22Rv1 (cell line): Measurements from ENCODE around the gene PLA2G4D.

ENCODE experiments used
- ZFX ChIP-seq: fragments of 450-650 bp; IDR thresholded peaks from 2 replicates; pipeline ENCODE4 v1.6.1; 2017; ENCODE audit warnings: antibody characterized with exemption, borderline replicate concordance
- TF ChIP-seq, protein P1 (sequence below): fragments of 450-650 bp; IDR thresholded peaks from 2 replicates; pipeline ENCODE4 v1.5.1; 2017; ENCODE audit warnings: mild to moderate bottlenecking

DNA sequence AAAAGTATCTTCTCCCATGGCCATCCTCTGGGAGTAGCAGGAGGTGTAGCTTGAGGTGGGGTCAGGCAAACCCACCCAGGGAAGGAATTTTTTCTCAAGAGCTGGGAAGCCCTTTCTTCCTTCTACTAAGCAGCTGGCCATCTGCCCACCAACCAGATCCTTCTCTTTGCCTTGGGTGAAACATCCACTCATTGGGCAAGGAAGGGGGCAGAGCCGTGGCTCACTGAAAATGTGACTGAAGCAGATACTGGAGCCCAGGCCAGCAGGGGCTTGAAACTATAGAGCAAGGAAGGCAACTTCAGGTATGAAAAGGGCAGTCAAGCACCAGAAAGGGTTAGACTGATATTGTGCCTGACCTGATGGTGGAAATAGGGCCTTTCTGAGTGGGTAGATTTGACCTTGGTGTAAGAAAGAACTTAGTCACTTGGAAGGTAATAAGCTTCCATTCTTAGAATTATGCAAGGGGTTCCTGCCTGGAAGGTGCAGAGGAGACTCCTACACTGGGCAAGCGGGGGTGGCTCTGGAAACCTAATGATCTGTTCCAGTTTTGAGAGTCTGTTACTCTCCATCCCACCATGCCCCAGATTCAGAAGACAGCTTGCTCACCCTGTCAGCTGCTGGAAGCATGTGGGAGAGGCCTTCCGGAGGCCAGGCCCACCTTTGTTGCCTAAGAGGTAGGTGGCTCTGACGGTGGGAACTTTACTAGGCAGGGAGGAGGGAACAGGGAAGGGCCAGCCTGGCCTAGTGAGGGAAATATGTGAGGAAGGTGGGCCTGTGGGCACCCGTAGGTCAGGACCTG, 51.6 kb downstream of the PLA2G4D start:
- TF ChIP-seq, protein P1, sequence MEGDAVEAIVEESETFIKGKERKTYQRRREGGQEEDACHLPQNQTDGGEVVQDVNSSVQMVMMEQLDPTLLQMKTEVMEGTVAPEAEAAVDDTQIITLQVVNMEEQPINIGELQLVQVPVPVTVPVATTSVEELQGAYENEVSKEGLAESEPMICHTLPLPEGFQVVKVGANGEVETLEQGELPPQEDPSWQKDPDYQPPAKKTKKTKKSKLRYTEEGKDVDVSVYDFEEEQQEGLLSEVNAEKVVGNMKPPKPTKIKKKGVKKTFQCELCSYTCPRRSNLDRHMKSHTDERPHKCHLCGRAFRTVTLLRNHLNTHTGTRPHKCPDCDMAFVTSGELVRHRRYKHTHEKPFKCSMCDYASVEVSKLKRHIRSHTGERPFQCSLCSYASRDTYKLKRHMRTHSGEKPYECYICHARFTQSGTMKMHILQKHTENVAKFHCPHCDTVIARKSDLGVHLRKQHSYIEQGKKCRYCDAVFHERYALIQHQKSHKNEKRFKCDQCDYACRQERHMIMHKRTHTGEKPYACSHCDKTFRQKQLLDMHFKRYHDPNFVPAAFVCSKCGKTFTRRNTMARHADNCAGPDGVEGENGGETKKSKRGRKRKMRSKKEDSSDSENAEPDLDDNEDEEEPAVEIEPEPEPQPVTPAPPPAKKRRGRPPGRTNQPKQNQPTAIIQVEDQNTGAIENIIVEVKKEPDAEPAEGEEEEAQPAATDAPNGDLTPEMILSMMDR, result no peak
- TF ChIP-seq ZFX, result no peak
